Spleen (tissue), 7 donors: ENCODE measurements around the gene TREH.

Experiments
- POLR2AphosphoS5 ChIP-seq, 3 donors: sonication (generic); formaldehyde crosslinking; IDR thresholded peaks; one replicate each; pipeline ENCODE4 v1.5.1; 2017; ENCODE audit warnings: antibody characterized with exemption in 3 of 3
- TF ChIP-seq, protein P1 (sequence below), 11 experiments: fragments of 200-600 bp in 7 of 11; fragments of 450-650 bp in 4 of 11; sonication (generic) in 4 of 11; IDR thresholded peaks in 8 of 11; conservative IDR thresholded peaks in 3 of 11; 1 replicate in 7 of 11; 2 replicates in 4 of 11; pipeline versions ENCODE4 v1.4.0 to v1.8.0; 2016 to 2021; ENCODE audit warnings: antibody characterized with exemption in 11 of 11, inconsistent platforms in 4 of 11, mild to moderate bottlenecking in 1 of 11
- donor health status: DM: no; HTN: no; CAD: no; lungs with moderate emphysema.
- donor health status: DM: no; HTN: no; CAD: no.
- donor health status: DM: no; HTN: no; CAD: no.

DNA sequence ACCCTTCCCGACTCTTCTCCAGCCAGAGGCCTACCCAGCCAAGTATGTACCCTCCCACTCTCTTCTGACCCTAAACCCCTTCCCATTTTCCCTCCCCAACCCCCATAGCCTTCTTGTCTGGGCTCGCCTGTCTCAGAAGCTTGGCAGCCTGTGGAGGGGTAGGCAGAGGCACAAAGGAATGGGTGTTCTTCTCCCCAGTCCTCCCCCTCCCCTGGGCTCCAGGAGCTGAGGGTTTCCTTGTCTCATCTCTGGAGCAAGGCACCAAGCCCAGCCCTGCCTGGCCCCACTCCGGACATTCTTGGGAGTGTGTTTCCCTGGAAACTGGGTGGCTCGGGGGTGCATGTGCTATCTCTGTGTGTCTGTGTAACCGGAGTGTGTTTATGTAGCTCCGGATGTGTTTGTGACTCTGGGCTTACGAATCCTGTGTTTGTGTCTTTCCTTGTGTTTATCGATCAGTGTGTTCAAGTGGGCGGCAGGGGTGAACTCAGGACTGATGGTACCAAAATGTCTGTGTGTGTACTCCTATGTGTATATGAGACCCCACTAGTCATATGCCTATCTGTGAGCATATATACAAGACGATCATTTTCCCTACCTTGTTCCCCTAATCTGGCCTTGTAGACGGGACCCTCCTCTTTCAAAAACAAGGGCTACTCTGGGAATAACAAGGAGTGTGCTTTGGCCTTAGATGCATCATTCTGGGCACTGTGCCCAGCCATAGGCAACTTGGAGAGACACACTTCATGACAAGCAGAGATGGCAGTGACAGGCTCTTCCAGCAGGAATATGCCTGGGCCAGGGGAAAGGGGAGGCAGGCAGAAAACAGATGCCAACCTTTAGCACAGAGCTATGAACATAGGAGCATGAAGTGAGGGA lies 61.1 kb downstream of the TREH start:
- TF ChIP-seq, protein P1, sequence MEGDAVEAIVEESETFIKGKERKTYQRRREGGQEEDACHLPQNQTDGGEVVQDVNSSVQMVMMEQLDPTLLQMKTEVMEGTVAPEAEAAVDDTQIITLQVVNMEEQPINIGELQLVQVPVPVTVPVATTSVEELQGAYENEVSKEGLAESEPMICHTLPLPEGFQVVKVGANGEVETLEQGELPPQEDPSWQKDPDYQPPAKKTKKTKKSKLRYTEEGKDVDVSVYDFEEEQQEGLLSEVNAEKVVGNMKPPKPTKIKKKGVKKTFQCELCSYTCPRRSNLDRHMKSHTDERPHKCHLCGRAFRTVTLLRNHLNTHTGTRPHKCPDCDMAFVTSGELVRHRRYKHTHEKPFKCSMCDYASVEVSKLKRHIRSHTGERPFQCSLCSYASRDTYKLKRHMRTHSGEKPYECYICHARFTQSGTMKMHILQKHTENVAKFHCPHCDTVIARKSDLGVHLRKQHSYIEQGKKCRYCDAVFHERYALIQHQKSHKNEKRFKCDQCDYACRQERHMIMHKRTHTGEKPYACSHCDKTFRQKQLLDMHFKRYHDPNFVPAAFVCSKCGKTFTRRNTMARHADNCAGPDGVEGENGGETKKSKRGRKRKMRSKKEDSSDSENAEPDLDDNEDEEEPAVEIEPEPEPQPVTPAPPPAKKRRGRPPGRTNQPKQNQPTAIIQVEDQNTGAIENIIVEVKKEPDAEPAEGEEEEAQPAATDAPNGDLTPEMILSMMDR (IDR thresholded peaks at IDR 0.05 in 8 of 11, conservative IDR thresholded peaks at IDR 0.05 in 3 of 11), result no peak
- TF ChIP-seq POLR2AphosphoS5 (IDR thresholded peaks at IDR 0.05), result peak in 2 of 3 donors; percentile 48 to 58
